Heart right ventricle (tissue), 16 donors: ENCODE measurements around the gene HSPA4L. TPM values are rescaled to one million over a fixed set of nuclear protein-coding genes. Genes with fewer than 3 reads are reported as not detected.

Experiments used
- ATAC-seq, 8 donors: fragments of 200-7000 bp; cut with Tn5 transposase; one replicate each; pipeline ENCODE4 v1.9.1; 2020; ENCODE audit warnings: mild to moderate bottlenecking in 8 of 8, moderate library complexity in 8 of 8, moderate number of reproducible peaks in 1 of 8
- DNase-seq, 2 donors: peaks; one replicate each; pipeline ENCODE4 v3.0.0-alpha.2; 2020
- H3K27ac ChIP-seq, 10 donors: fragments of 200-600 bp; sonication (generic) in 2 of 10; one replicate each; pipeline versions ENCODE4 v1.5.0 to v1.8.0; 2020 to 2022; ENCODE audit warnings: mild to moderate bottlenecking in 3 of 10
- H3K27me3 ChIP-seq, 7 donors: fragments of 200-600 bp; one replicate each; pipeline ENCODE4 v1.8.0; 2021 to 2022; ENCODE audit warnings: mild to moderate bottlenecking in 2 of 7
- H3K36me3 ChIP-seq, 9 donors: fragments of 200-600 bp; sonication (generic) in 1 of 9; one replicate each; pipeline versions ENCODE4 v1.5.0 to v1.8.0; 2020 to 2022; ENCODE audit warnings: mild to moderate bottlenecking in 2 of 9
- H3K4me1 ChIP-seq, 9 donors: fragments of 200-600 bp; sonication (generic) in 1 of 9; one replicate each; pipeline versions ENCODE4 v1.5.0 to v1.8.0; 2020 to 2022; ENCODE audit warnings: mild to moderate bottlenecking in 4 of 9
- H3K4me3 ChIP-seq, 10 donors: fragments of 200-600 bp; sonication (generic) in 2 of 10; one replicate each; pipeline versions ENCODE4 v1.5.0 to v1.8.0; 2020 to 2022; ENCODE audit warnings: mild to moderate bottlenecking in 7 of 10, moderate library complexity in 2 of 10
- H3K9me3 ChIP-seq, 11 donors: fragments of 200-600 bp in 10 of 11; sonication (generic) in 2 of 11; one replicate each; pipeline versions ENCODE4 v1.5.0 to v1.8.0; 2013 to 2022; ENCODE audit warnings: mild to moderate bottlenecking in 2 of 11, control low read depth in 1 of 11, moderate library complexity in 1 of 11
- WGBS, 2 donors: extraction: QIAGEN DNeasy Blood & Tissue Kit; methylation state at CpG; one replicate each; pipeline ENCODE4 v1.1.7; 2013; ENCODE audit warnings: inconsistent platforms in 1 of 2; 5-methylcytosine and 5-hydroxymethylcytosine counted together
- intact Hi-C, 10 donors: fragments of 100-400 bp; cut with DNase I; formaldehyde crosslinking; loops; one replicate each; pipeline versions ENCODE4 v1.11.1 to v1.14.2; 2022
- polyA plus RNA-seq, 2 donors: library from polyadenylated mRNA; stranded (reverse); fragments of 200-250 nt; gene quantifications; one replicate each; pipeline ENCODE4 v1.2.3, GENCODE V29; 2013
- total RNA-seq, 10 donors: library from RNA; stranded (reverse); fragmentation: NEBNext Ultra II Directional in 3 of 10; extraction: Animal tissue kit (Norgen Biotek cat#: 25700) in 3 of 10; gene quantifications; one replicate each; pipeline versions ENCODE4 v1.2.1 to v1.2.4, GENCODE V29; 2021 to 2023
- TF ChIP-seq, protein P1 (sequence below), 9 donors: fragments of 200-600 bp; sonication (generic) in 2 of 9; IDR thresholded peaks; one replicate each; pipeline versions ENCODE4 v1.5.0 to v1.8.0; 2021 to 2022; ENCODE audit warnings: antibody characterized with exemption in 9 of 9, mild to moderate bottlenecking in 5 of 9, moderate library complexity in 1 of 9
- donor health status: Arrhythmogenic right ventricular cardiomyopathy.
- donor health status: ischemic (EF 13 %, LVEDD 7.1; RV severe dilation, severe dysfunction).
- donor health status: healthy with polysubstance abuse.
- donor health status: DM: no; HTN: yes; CAD: no.
- donor health status: DM: no; HTN: no; CAD: no.
- donor health status: ischemic (EF 25% LVEDD 6.9; RV normal size, moderate dysfunction).
- donor health status: ischemic (EF 25% LVEDD 5.7; RV mildly dilated, moderate dysfunction).
- donor health status: healthy.
- donor health status: DM: yes; HTN: yes; CAD: no.
- donor health status: Ischemic cardiomyopathy.
- donor health status: ischemic (EF 35%, LVEDD 5.7; RV mildly dilated, moderate dysfunction).
- donor health status: nonischemic (EF 11% LVEDD 7.7; RV severe dilation, severe dysfunction).
- donor health status: DM: yes; HTN: yes; CAD: no.
- donor health status: PGD.
- donor health status: ischemic (EF 29% LVEDD 5.4; RV normal size, mild dysfunction).
- donor health status: nonischemic (EF 23%, LVEDD 6.1; RV moderate dilation, normal function).

HSPA4L gene
- total and polyA plus RNA-seq, 12 donors: 1.2 to 21.9 (median 11.1) TPM

DNA sequence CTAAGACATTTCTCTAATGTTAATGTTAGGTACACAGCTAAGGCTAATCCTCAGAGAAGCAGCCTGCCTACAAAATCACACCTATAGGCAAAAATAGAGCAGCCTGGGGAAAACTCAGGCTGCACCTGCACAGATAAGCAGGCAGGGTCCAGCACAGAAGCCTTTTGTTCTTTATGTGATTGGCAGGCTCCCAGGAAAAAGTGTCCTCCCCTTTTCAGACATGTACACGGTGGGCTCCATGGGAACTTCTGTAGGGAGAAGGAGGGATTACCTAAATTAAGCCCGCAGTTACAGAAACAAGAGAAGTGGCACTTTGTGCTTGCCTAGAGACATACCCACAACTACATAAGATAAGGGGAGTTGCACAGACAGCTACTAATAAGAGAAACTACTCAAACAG lies 4.0 kb upstream of the HSPA4L start:
- Histone ChIP-seq H3K4me1 (peaks cover 0 to 16% (median 6%) of the 10 kb centered on the region in 9 donors), H3K27ac (no peak overlapping the region), H3K27me3 (peaks cover 0 to 39% (median 0%) of the 10 kb centered on the region in 7 donors), H3K36me3 (no peaks in the 10 kb centered on the region), H3K4me3 (no peak overlapping the region), H3K9me3 (no peaks in the 10 kb centered on the region)
- intact Hi-C loops: no loop called here
- no peak for ATAC-seq
- 28 to 30% methylated on average over 2 of the region's 2 CpGs for WGBS, 2 donors
- TF ChIP-seq, protein P1, sequence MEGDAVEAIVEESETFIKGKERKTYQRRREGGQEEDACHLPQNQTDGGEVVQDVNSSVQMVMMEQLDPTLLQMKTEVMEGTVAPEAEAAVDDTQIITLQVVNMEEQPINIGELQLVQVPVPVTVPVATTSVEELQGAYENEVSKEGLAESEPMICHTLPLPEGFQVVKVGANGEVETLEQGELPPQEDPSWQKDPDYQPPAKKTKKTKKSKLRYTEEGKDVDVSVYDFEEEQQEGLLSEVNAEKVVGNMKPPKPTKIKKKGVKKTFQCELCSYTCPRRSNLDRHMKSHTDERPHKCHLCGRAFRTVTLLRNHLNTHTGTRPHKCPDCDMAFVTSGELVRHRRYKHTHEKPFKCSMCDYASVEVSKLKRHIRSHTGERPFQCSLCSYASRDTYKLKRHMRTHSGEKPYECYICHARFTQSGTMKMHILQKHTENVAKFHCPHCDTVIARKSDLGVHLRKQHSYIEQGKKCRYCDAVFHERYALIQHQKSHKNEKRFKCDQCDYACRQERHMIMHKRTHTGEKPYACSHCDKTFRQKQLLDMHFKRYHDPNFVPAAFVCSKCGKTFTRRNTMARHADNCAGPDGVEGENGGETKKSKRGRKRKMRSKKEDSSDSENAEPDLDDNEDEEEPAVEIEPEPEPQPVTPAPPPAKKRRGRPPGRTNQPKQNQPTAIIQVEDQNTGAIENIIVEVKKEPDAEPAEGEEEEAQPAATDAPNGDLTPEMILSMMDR (IDR thresholded peaks at IDR 0.05): no peak
- DNase-seq: no peak

DNA sequence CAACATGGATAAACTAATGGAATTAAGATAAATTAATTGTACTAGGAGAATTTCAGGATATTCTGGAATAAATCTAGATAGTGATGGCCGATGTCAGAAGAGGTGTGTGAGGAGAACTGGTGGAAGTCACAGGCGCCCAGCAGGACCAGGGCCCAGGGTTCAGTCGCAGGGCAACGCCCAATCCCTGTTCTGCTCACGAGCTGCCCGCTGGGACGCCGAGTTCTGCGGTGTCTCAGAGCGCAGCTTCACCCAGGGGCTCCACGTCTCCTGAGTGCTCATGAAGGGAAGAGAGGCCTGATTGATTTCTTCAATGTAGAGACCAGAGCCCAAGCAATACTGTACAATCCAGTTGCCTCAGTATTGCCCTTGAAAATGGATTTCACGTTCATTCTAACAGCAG lies 1.5 kb upstream of the HSPA4L start:
- WGBS, 2 donors: 98% methylated on average over 12 of the region's 12 CpGs
- TF ChIP-seq, protein P1 (IDR thresholded peaks at IDR 0.05): no peak
- DNase-seq: no peak
- Histone ChIP-seq H3K27ac (no peak overlapping the region), H3K4me3 (no peak overlapping the region), H3K36me3 (no peaks in the 10 kb centered on the region), H3K27me3 (peaks cover 0 to 47% (median 0%) of the 10 kb centered on the region in 7 donors), H3K4me1 (peaks cover 0 to 25% (median 10%) of the 10 kb centered on the region in 9 donors), H3K9me3 (no peaks in the 10 kb centered on the region)
- ATAC-seq: no peak
- intact Hi-C loops: loop anchor here in 4 of 10 donors (5.0 to 10.0 kb wide), 4 partner anchors 94 to 187 kb away; partner anchors contain the start of genes ABHD18 (in 4 of the 4), MFSD8 (in 4 of the 4) and PLK4 (in 1 of the 4)

DNA sequence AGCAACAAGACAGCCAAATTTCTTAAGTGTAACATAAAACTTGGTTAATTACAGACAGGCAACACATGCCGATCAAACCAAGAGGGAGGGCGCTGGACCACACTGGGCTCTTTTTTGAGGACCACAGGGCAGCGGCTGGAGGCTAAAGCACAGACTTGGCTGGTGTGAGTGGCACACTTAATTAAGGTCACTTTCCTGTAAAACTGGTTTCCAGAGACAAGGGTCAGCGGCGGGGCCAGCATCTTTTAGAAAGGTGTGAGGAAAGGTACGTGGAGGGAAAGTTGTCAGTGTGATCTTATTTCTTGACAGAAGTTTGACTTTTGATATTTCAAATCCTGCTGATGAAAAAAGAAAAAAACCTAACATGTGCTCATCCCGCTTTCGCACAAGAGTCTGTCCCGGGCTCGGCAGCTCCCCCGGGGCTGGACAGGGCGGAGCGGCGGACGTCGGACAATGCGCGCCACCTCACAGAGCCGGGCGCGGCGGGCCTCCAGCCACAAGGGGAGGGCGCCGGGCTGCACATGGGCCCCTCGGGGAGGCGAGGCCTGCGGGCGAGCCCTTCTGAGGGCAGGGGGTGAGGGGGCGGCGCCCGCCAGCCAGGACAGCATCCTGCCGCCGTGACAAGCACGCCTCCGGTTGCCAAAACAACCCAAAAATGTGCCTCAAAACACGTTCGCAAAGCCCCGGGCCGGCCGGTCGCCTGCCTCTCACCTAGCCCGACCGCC lies 660 bp upstream of the HSPA4L start:
- H3K27ac ChIP-seq: peak overlapping the region in 9 of 10 donors; percentile 50 to 85 (median 76)
- peaks cover 0 to 25% (median 10%) of the 10 kb centered on the region in 9 donors for H3K4me1 ChIP-seq
- H3K4me3 ChIP-seq: peak overlapping the region; percentile 48 to 91 (median 74)
- H3K36me3 ChIP-seq: no peaks in the 10 kb centered on the region
- peak; percentile 47 to 61 for DNase-seq
- H3K9me3 ChIP-seq: no peaks in the 10 kb centered on the region
- TF ChIP-seq, protein P1 (IDR thresholded peaks at IDR 0.05): no peak
- intact Hi-C loops: loop anchor here in 4 of 10 donors (2.0 to 10.0 kb wide), 5 partner anchors 93 to 186 kb away; partner anchors contain the start of genes ABHD18 (in 4 of the 4), MFSD8 (in 4 of the 4), INTU (in 1 of the 4) and PLK4 (in 1 of the 4)
- 13 to 16% methylated on average over 38 to 43 of the region's 43 CpGs for WGBS, 2 donors
- H3K27me3 ChIP-seq: peaks cover 0 to 47% (median 0%) of the 10 kb centered on the region in 7 donors
- ATAC-seq: peak; percentile 64 to 86 (median 72)

DNA sequence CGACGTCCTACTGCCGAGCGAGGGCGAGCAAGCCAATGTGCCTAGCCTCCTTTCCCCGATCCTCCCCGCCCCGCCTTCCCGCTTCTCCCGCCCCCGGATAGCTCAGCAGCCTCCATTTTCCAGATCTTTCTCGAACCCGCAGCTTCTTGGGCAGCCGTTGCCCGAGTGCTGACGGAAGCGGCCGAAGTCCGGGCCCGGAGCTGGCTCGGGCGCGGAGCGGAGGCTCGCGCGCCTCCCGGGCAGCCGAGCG lies 172 bp upstream of the HSPA4L start:
- Histone ChIP-seq H3K4me3 (peak overlapping the region; percentile 48 to 91 (median 74)), H3K36me3 (no peaks in the 10 kb centered on the region), H3K27ac (peak overlapping the region in 9 of 10 donors; percentile 50 to 85 (median 76)), H3K4me1 (peaks cover 0 to 25% (median 10%) of the 10 kb centered on the region in 9 donors), H3K9me3 (no peaks in the 10 kb centered on the region), H3K27me3 (peaks cover 0 to 47% (median 0%) of the 10 kb centered on the region in 7 donors)
- 0 to 1% methylated on average over 28 to 30 of the region's 30 CpGs for WGBS, 2 donors
- intact Hi-C loops: loop anchor here in 4 of 10 donors (2.0 to 10.0 kb wide), 5 partner anchors 93 to 185 kb away; partner anchors contain the start of genes ABHD18 (in 4 of the 4), MFSD8 (in 4 of the 4), INTU (in 1 of the 4) and PLK4 (in 1 of the 4)
- TF ChIP-seq, protein P1 (IDR thresholded peaks at IDR 0.05): peak in 1 of 9 donors; percentile 34
- ATAC-seq: peak in 4 of 8 donors; percentile 96 to 98 (median 96)
- DNase-seq: peak; percentile 82 to 89
